Right lobe of liver (tissue), 6 donors: Measurements from ENCODE around the gene SFT2D3. TPM values are rescaled to one million over a fixed set of nuclear protein-coding genes. Genes with fewer than 3 reads are reported as not detected.

Experiments
- ATAC-seq, 4 donors: fragments of 200-7000 bp; cut with Tn5 transposase; one replicate each; pipeline ENCODE4 v1.9.1; 2020; ENCODE audit warnings: mild to moderate bottlenecking in 4 of 4, moderate library complexity in 4 of 4
- DNase-seq, 3 donors: peaks; one replicate each; pipeline ENCODE4 v3.0.0-alpha.2; 2020
- H3K27ac ChIP-seq, 3 donors: fragments of 200-600 bp; one replicate each; pipeline ENCODE4 v1.8.0; 2022
- H3K27me3 ChIP-seq, 2 donors: fragments of 200-600 bp; one replicate each; pipeline ENCODE4 v1.8.0; 2022
- H3K36me3 ChIP-seq, 4 donors: fragments of 200-600 bp; sonication (generic) in 1 of 4; one replicate each; pipeline versions ENCODE4 v1.5.1 to v1.8.0; 2017 to 2022; ENCODE audit warnings: control low read depth in 1 of 4
- H3K4me1 ChIP-seq, 4 donors: fragments of 200-600 bp; sonication (generic) in 1 of 4; one replicate each; pipeline versions ENCODE4 v1.5.1 to v1.8.0; 2017 to 2022; ENCODE audit warnings: control low read depth in 1 of 4
- H3K4me3 ChIP-seq, 3 donors: fragments of 200-600 bp; one replicate each; pipeline ENCODE4 v1.8.0; 2022
- H3K9me3 ChIP-seq, 4 donors: fragments of 200-600 bp; sonication (generic) in 1 of 4; one replicate each; pipeline versions ENCODE4 v1.5.1 to v1.8.0; 2017 to 2022; ENCODE audit warnings: control low read depth in 1 of 4
- CTCF ChIP-seq, 4 donors: fragments of 200-600 bp in 3 of 4; fragments of 450-650 bp in 1 of 4; IDR thresholded peaks; one replicate each; pipeline versions ENCODE4 v1.5.1 to v1.8.0; 2016 to 2022; ENCODE audit warnings: antibody characterized with exemption in 4 of 4, mild to moderate bottlenecking in 2 of 4
- POLR2A ChIP-seq: fragments of 450-650 bp; IDR thresholded peaks from one replicate; pipeline ENCODE4 v1.6.1; 2017; ENCODE audit warnings: antibody characterized with exemption, mild to moderate bottlenecking
- WGBS: methylation state at CpG from one replicate; pipeline ENCODE4 v1.1.6; 2018; ENCODE audit warnings: low coverage, low lambda C conversion rate; ENCODE audit not compliant: insufficient coverage; ENCODE audit errors: missing lambda C conversion rate; 5-methylcytosine and 5-hydroxymethylcytosine counted together
- intact Hi-C, 2 donors: fragments of 100-400 bp; cut with DNase I; formaldehyde crosslinking; loops; one replicate each; pipeline versions ENCODE4 v1.11.2 to v1.14.1; 2022
- total RNA-seq, 6 experiments: library from RNA; depleted of rRNA in 2 of 6; stranded (reverse); fragments of >200 nt in 2 of 6; fragmentation: NEBNext Ultra II Directional in 3 of 6; extraction: Animal tissue kit (Norgen Biotek cat#: 25700) in 3 of 6; gene quantifications; one replicate each; pipeline versions ENCODE4 v1.1.0 to v1.2.4, GENCODE V29; 2016 to 2023
- donor health status: DM: no; HTN: yes; CAD: no.
- donor health status: DM: no; HTN: no; CAD: no.
- donor health status: DM: no; HTN: no; CAD: no.
- donor health status: DM: no; HTN: yes; CAD: no.
- donor health status: DM: no; HTN: yes; CAD: no.

SFT2D3 gene
- total RNA-seq, 6 experiments from 2014 or later = 1.6 to 4.7 (median 3.4) TPM

- no peaks in the 10 kb centered on the region for H3K9me3 ChIP-seq
- ATAC-seq = no peak
- no peaks in the 10 kb centered on the region for H3K27me3 ChIP-seq
- H3K27ac ChIP-seq = peak overlapping the region; percentile 93 to 99 (median 94)
- H3K4me3 ChIP-seq = peak overlapping the region; percentile 56 to 77 (median 63)
- no peaks in the 10 kb centered on the region for H3K36me3 ChIP-seq
- DNase-seq = no peak
- 46% methylated on average over 19 of the region's 19 CpGs for WGBS
- peaks cover 0 to 61% (median 24%) of the 10 kb centered on the region in 4 donors for H3K4me1 ChIP-seq
- TF ChIP-seq POLR2A (no peak), CTCF (IDR thresholded peaks at IDR 0.05) (no peak)
- intact Hi-C loops = no loop called here
These were observed 1.2 kb downstream of the SFT2D3 start for GRCh38 chr2:127702395-127703009.

- DNase-seq (no peak), ATAC-seq (no peak)
- WGBS = 94% methylated on average over 5 of the region's 5 CpGs
- no peak overlapping the region for H3K4me3 ChIP-seq
- no peak overlapping the region for H3K27ac ChIP-seq
- peaks cover 0 to 3% (median under 1%) of the 10 kb centered on the region in 4 donors for H3K36me3 ChIP-seq
- intact Hi-C loops = no loop called here
- H3K9me3 ChIP-seq = no peaks in the 10 kb centered on the region
- TF ChIP-seq CTCF (IDR thresholded peaks at IDR 0.05) = no peak
- no peak for TF ChIP-seq POLR2A
- peaks cover 0 to 64% (median 24%) of the 10 kb centered on the region in 4 donors for H3K4me1 ChIP-seq
- H3K27me3 ChIP-seq = no peaks in the 10 kb centered on the region
These were observed 2.0 kb downstream of the SFT2D3 start for GRCh38 chr2:127703282-127703681.

- intact Hi-C loops = no loop called here
- DNase-seq = peak; percentile 55 to 85 (median 80)
These were observed 3.5 kb downstream of the SFT2D3 start for GRCh38 chr2:127704641-127705390.

More at GRCh38 chr2:127704641-127705390, 3.5 kb downstream of the SFT2D3 start:
- Histone ChIP-seq H3K27ac (peak overlapping the region in 2 of 3 donors; percentile 49 to 74), H3K27me3 (no peaks in the 10 kb centered on the region), H3K36me3 (peaks cover 0 to 15% (median 6%) of the 10 kb centered on the region in 4 donors), H3K4me1 (peaks cover 0 to 64% (median 24%) of the 10 kb centered on the region in 4 donors), H3K4me3 (no peak overlapping the region), H3K9me3 (no peaks in the 10 kb centered on the region)
- ATAC-seq = peak; percentile 26 to 43 (median 37)
- TF ChIP-seq POLR2A (no peak), CTCF (IDR thresholded peaks at IDR 0.05) (no peak)
- 29% methylated on average over 5 of the region's 5 CpGs for WGBS
